ENCODE results near the gene NUMBL.
A peak's percentile ranks its signal among the peaks of the same experiment; 100 is the strongest.

The NUMBL gene

GRCh38 chr19:40697007-40697406 is 6.6 kb upstream of the NUMBL start:
- Histone ChIP-seq H3K27ac (no peak overlapping the region), H3K36me3 (ENCODE audit: insufficient read depth, low read length) (no peaks in the 10 kb centered on the region; the same call in 1 of the 2 replicates), H3K9me3 (ENCODE audit: low read depth, low read length) (no peaks in the 10 kb centered on the region), H3K9ac (ENCODE audit: insufficient read length) (no peak overlapping the region), H3K4me3 (no peak overlapping the region)
- no peak for DNase-seq (ENCODE audit: low read depth, low spot score)
- no peak for TF ChIP-seq FOXP2 (optimal IDR thresholded peaks at IDR 0.05; ENCODE audit: control extremely low read depth, extremely low read length, insufficient read depth)
- no peak for TF ChIP-seq EZH2 (IDR thresholded peaks at IDR 0.05)
- no peak for TF ChIP-seq POLR2AphosphoS5 (IDR thresholded peaks at IDR 0.05; ENCODE audit: borderline replicate concordance, low read depth, low read length)

GRCh38 chr19:40695881-40696280 is 5.4 kb upstream of the NUMBL start:
- TF ChIP-seq EZH2 (IDR thresholded peaks at IDR 0.05) (no peak), FOXP2 (optimal IDR thresholded peaks at IDR 0.05; ENCODE audit: control extremely low read depth, extremely low read length, insufficient read depth) (no peak), POLR2AphosphoS5 (IDR thresholded peaks at IDR 0.05; ENCODE audit: borderline replicate concordance, low read depth, low read length) (no peak)

GRCh38 chr19:40693896-40694295 is 3.4 kb upstream of the NUMBL start:
- Histone ChIP-seq H3K4me3 (no peak overlapping the region), H3K27ac (no peak overlapping the region), H3K9ac (ENCODE audit: insufficient read length) (no peak overlapping the region), H3K36me3 (ENCODE audit: insufficient read depth, low read length) (no peaks in the 10 kb centered on the region; the same call in 1 of the 2 replicates), H3K9me3 (ENCODE audit: low read depth, low read length) (no peaks in the 10 kb centered on the region)
- TF ChIP-seq EZH2 (IDR thresholded peaks at IDR 0.05) (no peak), POLR2AphosphoS5 (IDR thresholded peaks at IDR 0.05; ENCODE audit: borderline replicate concordance, low read depth, low read length) (no peak), FOXP2 (optimal IDR thresholded peaks at IDR 0.05; ENCODE audit: control extremely low read depth, extremely low read length, insufficient read depth) (no peak)
- no peak for DNase-seq (ENCODE audit: low read depth, low spot score)

More at GRCh38 chr19:40695881-40696280, 5.4 kb upstream of the NUMBL start:
- Histone ChIP-seq H3K9ac (ENCODE audit: insufficient read length) (no peak overlapping the region), H3K27ac (no peak overlapping the region), H3K9me3 (ENCODE audit: low read depth, low read length) (no peaks in the 10 kb centered on the region), H3K4me3 (no peak overlapping the region), H3K36me3 (ENCODE audit: insufficient read depth, low read length) (no peaks in the 10 kb centered on the region; the same call in 1 of the 2 replicates)
- DNase-seq (ENCODE audit: low read depth, low spot score) = no peak

GRCh38 chr19:40693150-40693788 is 2.8 kb upstream of the NUMBL start:
- H3K9me3 ChIP-seq (ENCODE audit: low read depth, low read length) = no peaks in the 10 kb centered on the region
- DNase-seq (ENCODE audit: low read depth, low spot score) = no peak
- TF ChIP-seq EZH2 (IDR thresholded peaks at IDR 0.05) = no peak
- TF ChIP-seq POLR2AphosphoS5 (IDR thresholded peaks at IDR 0.05; ENCODE audit: borderline replicate concordance, low read depth, low read length) = no peak
- no peak for TF ChIP-seq FOXP2 (optimal IDR thresholded peaks at IDR 0.05; ENCODE audit: control extremely low read depth, extremely low read length, insufficient read depth)
- no peak overlapping the region for H3K27ac ChIP-seq
- H3K9ac ChIP-seq (ENCODE audit: insufficient read length) = no peak overlapping the region
- no peak overlapping the region for H3K4me3 ChIP-seq
- H3K36me3 ChIP-seq (ENCODE audit: insufficient read depth, low read length) = no peaks in the 10 kb centered on the region; the same call in 1 of the 2 replicates

GRCh38 chr19:40692212-40692551 is 1.7 kb upstream of the NUMBL start:
- TF ChIP-seq FOXP2 (optimal IDR thresholded peaks at IDR 0.05; ENCODE audit: control extremely low read depth, extremely low read length, insufficient read depth) (no peak), EZH2 (IDR thresholded peaks at IDR 0.05) (no peak), POLR2AphosphoS5 (IDR thresholded peaks at IDR 0.05; ENCODE audit: borderline replicate concordance, low read depth, low read length) (no peak)

GRCh38 chr19:40691421-40692211 is 1.2 kb upstream of the NUMBL start:
- Histone ChIP-seq H3K9ac (ENCODE audit: insufficient read length) (peak overlapping the region; percentile 77), H3K27ac (peak overlapping the region; percentile 82), H3K9me3 (ENCODE audit: low read depth, low read length) (no peaks in the 10 kb centered on the region), H3K36me3 (ENCODE audit: insufficient read depth, low read length) (no peaks in the 10 kb centered on the region; the same call in 1 of the 2 replicates), H3K4me3 (peak overlapping the region; percentile 79)
- no peak for TF ChIP-seq EZH2 (IDR thresholded peaks at IDR 0.05)
- TF ChIP-seq FOXP2 (optimal IDR thresholded peaks at IDR 0.05; ENCODE audit: control extremely low read depth, extremely low read length, insufficient read depth) = no peak
- no peak for TF ChIP-seq POLR2AphosphoS5 (IDR thresholded peaks at IDR 0.05; ENCODE audit: borderline replicate concordance, low read depth, low read length)
- no peak for DNase-seq (ENCODE audit: low read depth, low spot score)

More at GRCh38 chr19:40692212-40692551, 1.7 kb upstream of the NUMBL start:
- no peak overlapping the region for H3K4me3 ChIP-seq
- no peaks in the 10 kb centered on the region; the same call in 1 of the 2 replicates for H3K36me3 ChIP-seq (ENCODE audit: insufficient read depth, low read length)
- no peak overlapping the region; the same call in 1 of the 2 replicates for H3K27ac ChIP-seq
- no peak for DNase-seq (ENCODE audit: low read depth, low spot score)
- no peak overlapping the region for H3K9ac ChIP-seq (ENCODE audit: insufficient read length)
- no peaks in the 10 kb centered on the region for H3K9me3 ChIP-seq (ENCODE audit: low read depth, low read length)

GRCh38 chr19:40690693-40691420 is 406 bp upstream of the NUMBL start:
- DNase-seq (ENCODE audit: low read depth, low spot score) = no peak
- H3K36me3 ChIP-seq (ENCODE audit: insufficient read depth, low read length) = peaks cover under 1% of the 10 kb centered on the region; the same call in 1 of the 2 replicates
- H3K27ac ChIP-seq = peak overlapping the region; percentile 82
- H3K4me3 ChIP-seq = peak overlapping the region; percentile 79
- TF ChIP-seq FOXP2 (optimal IDR thresholded peaks at IDR 0.05; ENCODE audit: control extremely low read depth, extremely low read length, insufficient read depth) = no peak
- peak; percentile 88; the same call in 1 of the 2 replicates for TF ChIP-seq POLR2AphosphoS5 (IDR thresholded peaks at IDR 0.05; ENCODE audit: borderline replicate concordance, low read depth, low read length)
- TF ChIP-seq EZH2 (IDR thresholded peaks at IDR 0.05) = no peak
- peak overlapping the region; percentile 77 for H3K9ac ChIP-seq (ENCODE audit: insufficient read length)
- no peaks in the 10 kb centered on the region for H3K9me3 ChIP-seq (ENCODE audit: low read depth, low read length)
